Activated CD4-positive, alpha-beta T cell treated with anti-CD3 and anti-CD28 coated beads for 1 hour (primary cell): ENCODE measurements around the gene NAPEPLD.
"Not testable (repeated sequence)": the region's sequence is repeated elsewhere in the genome, so short reads cannot be mapped to it uniquely, and the experiment has no call there.

Experiments used
- DNase-seq: peaks from one replicate; pipeline ENCODE4 v3.0.0-alpha.2; 2020

Gene NAPEPLD

GRCh38 chr7:103059471-103059870 lies 89.4 kb downstream of the NAPEPLD start:
- DNase-seq: no peak

GRCh38 chr7:103058122-103058521 lies 90.8 kb downstream of the NAPEPLD start:
- no peak for DNase-seq

DNA sequence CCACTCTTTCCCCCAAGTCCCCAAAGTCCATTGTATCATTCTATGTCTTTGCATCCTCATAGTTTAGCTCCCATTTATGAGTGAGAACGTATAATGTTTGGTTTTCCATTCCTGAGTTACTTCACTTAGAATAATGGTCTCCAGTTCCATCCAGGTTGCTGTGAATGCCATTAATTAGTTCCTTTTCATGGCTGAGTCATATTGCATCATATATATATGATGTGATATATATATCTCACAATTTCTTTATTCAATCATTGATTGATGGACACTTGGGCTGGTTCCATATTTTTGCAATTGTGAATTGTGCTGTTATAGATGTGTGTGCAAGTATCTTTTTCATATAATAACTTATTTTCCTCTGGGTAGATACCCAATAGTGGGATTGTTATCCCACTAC lies 92.9 kb downstream of the NAPEPLD start:
- not testable (repeated sequence) for DNase-seq

DNA sequence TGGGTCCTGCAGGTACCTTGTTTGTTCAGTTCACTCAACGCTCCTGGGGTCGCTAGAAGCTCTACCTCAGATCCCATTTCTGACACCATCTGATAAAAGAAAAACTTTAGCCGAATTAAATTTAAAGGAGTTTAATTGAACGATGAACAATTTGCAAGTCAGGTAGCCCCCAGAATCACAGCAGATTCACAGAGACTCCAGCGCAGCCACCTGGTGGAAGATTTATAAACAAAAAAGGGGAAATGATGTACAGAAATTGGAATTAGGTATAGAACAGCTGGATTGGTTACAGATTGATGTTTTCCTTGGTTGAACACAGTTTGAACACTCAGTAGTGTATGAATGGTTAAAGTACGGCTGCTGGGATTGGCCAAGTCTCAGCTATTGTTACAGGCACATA lies 97.4 kb downstream of the NAPEPLD start:
- no peak for DNase-seq
